GM13977 (cell line): ENCODE data around the gene SERTM1.

ENCODE experiments used
- DNase-seq: peaks from one replicate; pipeline ENCODE4 v3.0.0; 2012; ENCODE audit warnings: low spot score
- in situ Hi-C: fragments of 300-500 bp; cut with MboI; formaldehyde crosslinking; loops from one replicate; pipeline ENCODE4 v1.12.0; 2022; ENCODE audit warnings: low sequenced_read_pairs, low pct_unique_long_range_greater_than_20kb, mixed read lengths, inconsistent platforms; ENCODE audit not compliant: unreplicated experiment
- TF ChIP-seq, protein P1 (sequence below): IDR thresholded peaks from 2 replicates; pipeline ENCODE4 v1.5.1; 2012; ENCODE audit warnings: mild to moderate bottlenecking, control low read depth; ENCODE audit not compliant: insufficient read depth; ENCODE audit errors: extremely low read depth, missing control alignments

The SERTM1 gene

DNA sequence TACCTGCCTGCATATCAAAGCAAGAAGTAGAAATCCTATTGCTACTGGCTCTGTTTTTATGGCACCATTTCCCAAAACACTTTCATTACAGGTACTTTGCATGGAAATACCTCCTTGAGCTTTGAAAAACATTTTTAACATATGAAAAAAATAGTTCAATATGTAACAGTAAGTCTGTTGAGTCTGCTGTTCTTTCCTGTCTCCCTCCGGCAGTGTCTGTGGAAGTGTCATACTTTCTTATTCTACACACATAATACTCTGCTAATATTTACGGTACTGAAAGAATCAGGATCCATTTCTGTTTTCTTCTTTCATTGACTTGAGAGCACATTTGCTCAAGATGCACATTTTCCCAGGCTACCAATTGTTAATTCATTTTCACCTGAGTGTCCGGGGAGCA lies 8.2 kb upstream of the SERTM1 start:
- in situ Hi-C loops = no loop called here
- DNase-seq = no peak
- TF ChIP-seq, protein P1, sequence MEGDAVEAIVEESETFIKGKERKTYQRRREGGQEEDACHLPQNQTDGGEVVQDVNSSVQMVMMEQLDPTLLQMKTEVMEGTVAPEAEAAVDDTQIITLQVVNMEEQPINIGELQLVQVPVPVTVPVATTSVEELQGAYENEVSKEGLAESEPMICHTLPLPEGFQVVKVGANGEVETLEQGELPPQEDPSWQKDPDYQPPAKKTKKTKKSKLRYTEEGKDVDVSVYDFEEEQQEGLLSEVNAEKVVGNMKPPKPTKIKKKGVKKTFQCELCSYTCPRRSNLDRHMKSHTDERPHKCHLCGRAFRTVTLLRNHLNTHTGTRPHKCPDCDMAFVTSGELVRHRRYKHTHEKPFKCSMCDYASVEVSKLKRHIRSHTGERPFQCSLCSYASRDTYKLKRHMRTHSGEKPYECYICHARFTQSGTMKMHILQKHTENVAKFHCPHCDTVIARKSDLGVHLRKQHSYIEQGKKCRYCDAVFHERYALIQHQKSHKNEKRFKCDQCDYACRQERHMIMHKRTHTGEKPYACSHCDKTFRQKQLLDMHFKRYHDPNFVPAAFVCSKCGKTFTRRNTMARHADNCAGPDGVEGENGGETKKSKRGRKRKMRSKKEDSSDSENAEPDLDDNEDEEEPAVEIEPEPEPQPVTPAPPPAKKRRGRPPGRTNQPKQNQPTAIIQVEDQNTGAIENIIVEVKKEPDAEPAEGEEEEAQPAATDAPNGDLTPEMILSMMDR = no peak

DNA sequence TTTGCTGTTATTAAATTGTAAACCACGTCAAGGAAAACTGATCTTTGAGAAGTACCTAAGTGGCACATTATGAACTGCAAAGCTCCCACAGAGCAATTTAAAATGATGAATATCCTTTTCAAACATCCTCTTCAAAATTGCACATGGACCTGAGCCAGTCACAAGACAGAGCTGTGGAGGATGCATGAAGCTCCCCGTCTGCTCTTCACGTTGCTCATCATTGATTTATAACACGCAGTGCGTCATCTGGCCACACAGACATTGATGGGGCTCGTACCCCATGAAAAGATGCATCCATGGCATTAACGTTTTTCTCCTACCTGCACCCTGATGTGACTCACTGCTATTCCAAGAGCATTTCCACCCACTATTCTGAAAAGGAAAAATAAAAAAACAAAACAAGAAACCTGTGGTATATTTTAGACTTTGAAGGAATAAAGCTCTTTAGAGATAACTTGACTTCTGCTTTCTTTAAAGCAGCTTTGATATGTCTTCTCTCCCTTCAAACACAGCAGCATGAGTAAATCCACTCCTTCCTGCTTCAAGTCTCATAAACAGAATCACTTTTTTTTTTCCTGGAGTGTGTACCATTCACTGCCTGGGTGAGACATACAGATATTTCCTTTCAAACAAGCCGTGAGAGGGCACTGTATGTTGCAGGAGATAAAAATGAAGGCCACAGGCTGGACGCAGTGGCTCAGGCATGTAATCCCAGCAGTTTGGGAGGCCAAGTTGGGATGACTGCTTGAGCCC lies 7.2 kb upstream of the SERTM1 start:
- DNase-seq = no peak
- in situ Hi-C loops = no loop called here
- TF ChIP-seq, protein P1 = no peak

DNA sequence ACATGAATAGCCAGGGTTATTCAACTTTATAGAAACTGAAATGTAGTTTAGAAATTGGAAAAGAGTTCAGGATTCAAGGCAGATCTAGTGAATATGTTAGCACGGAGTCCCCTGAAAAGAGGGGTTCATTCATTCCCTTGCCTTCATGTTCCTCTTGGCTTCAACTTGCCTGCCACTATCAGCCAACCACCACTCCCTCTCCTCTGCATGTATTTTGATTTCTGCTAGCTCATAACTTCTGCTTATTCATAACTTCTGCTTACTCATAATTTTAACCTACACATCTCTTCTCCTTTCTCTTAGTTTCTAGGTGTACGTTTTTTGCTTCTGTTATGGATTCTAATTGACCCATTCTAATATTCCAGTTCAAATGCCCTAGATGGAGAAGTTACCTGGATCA lies 5.5 kb upstream of the SERTM1 start:
- TF ChIP-seq, protein P1 = no peak
- DNase-seq = no peak
- in situ Hi-C loops = no loop called here

DNA sequence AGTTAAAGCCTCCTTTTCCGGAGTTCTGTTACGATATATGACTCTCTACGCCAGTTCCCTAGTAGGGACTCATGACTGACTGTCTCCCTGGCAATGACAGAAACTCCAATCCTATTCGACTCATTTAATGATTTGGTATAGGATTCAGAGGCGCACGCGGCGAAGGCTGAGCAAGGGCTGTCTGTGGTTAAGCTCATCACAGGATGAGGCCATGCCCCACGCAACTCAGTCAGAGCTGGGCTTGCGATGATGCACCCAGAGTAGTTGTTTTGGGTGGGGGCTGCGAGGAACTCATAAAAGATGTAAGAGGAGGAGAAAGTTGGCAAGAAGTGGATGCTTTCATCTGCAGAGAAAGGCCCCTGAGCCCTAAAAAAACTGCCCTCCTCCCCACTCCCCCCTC lies 468 bp upstream of the SERTM1 start:
- in situ Hi-C loops = no loop called here
- TF ChIP-seq, protein P1 = no peak
- no peak for DNase-seq

DNA sequence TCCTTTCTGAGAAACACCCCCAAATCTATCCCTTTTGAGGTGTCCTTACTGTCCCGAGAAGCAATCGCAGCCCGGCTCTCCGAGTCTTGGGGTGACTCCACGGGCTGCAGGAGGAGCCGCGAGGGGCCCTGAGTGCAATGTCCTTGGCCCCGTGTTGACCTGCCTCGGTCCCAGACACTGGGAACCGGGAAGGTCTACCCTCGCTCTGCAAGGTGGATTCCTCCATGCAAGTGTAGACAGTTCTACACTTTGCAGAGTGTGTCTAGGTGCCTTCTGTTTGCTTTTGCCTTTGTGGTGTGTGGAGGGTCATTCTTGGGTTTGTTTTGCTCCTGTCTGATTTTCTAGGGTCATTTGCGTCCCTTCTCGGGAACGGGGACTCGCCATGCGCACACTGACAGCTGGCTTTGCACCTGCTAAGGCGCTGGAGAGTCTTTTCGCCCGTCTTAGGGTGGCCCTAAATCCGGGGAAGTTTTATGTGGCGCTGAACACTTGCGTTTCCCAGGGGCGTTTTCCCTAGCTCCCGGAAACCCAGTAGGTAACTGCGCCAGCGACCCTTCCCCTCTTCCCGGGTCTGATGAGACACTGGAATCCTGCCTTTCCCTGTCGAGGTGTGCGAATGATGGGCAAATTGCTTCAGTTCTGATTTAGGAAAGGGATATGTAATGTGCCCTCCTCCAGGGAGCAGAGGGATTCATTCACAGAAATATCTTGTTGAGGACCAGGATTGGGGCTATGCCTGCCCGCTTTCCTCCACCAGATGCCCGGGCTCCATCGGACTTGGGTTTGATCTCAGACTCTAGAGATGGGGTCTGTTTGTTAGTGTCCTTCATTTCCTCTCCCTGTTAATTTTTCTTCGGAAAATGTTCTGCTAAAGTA lies 755 bp downstream of the SERTM1 start:
- TF ChIP-seq, protein P1 = no peak
- in situ Hi-C loops = no loop called here
- no peak for DNase-seq

DNA sequence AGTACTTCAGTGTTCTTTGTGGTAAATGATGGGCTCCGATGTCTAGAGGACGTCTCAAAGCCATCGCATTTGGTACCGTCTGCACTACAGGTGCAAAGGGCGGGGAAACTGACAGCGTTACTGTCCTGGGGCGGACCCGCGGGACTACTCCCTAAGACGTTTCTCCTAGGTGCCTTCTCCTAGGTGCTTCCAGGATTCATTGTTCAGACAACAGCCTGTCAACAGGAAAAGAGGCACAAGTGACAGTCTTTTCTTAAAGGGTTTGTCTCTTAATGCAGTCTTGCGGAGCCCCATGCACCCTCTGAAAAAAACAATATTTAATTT lies 1.4 kb downstream of the SERTM1 start:
- no peak for DNase-seq
- TF ChIP-seq, protein P1 = no peak
- in situ Hi-C loops = no loop called here
